ENCODE measurements around the gene TRMU.
"Not testable (repeated sequence)": the region's sequence is repeated elsewhere in the genome, so short reads cannot be mapped to it uniquely, and the experiment has no call there.

Gene TRMU

GRCh38 chr22:46390652-46391301 lies 55.3 kb downstream of the TRMU start:
- TF ChIP-seq CTCF (IDR thresholded peaks at IDR 0.05; ENCODE audit: low read depth, low read length, missing control alignments), result peak; percentile 31
- DNase-seq (ENCODE audit: extremely low read depth, low read depth), result no peak

DNA sequence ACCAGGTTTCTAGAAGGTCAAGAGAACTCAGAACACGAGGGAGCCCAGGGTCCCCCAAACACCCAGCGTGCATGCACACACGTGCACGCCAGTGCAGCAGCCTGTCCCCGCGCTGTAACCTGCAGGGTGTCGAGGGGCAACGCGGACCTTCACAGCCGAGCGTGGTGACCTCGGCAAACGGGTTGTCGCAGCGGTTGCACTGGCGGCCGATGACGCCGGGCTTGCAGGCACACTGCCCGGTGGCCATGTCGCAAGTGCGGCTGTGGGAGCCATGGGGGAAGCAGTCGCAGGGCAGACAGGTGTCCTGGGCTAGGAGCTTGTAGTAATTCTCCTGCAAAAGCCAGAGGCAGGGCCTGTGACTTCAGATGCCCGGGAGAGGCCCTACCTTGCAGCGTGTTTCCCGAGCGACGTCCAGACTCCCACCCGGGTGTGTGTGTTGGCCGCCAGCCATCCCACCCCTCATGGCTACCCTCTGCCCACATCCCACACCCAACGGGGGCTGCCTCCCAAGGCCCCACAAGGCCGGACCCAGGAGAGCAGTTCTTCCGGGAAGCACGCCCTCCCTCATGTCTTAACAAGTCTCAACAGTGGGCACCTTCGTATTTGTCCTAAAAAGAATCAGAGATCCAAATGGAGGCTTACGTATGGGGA lies 56.1 kb downstream of the TRMU start:
- no peak for TF ChIP-seq CTCF (IDR thresholded peaks at IDR 0.05; ENCODE audit: low read depth, low read length, missing control alignments)
- no peak overlapping the region for H3K4me3 ChIP-seq (replicated peaks; ENCODE audit: low read depth, low read length)
- no peak for DNase-seq (ENCODE audit: extremely low read depth, low read depth)

More at GRCh38 chr22:46390652-46391301, 55.3 kb downstream of the TRMU start:
- H3K4me3 ChIP-seq (replicated peaks; ENCODE audit: low read depth, low read length), result no peak overlapping the region

- no peak for DNase-seq (ENCODE audit: extremely low read depth, low read depth)
- no peak overlapping the region for H3K4me3 ChIP-seq (replicated peaks; ENCODE audit: low read depth, low read length)
- no peak for TF ChIP-seq CTCF (IDR thresholded peaks at IDR 0.05; ENCODE audit: low read depth, low read length, missing control alignments)
Measured at GRCh38 chr22:46392137-46392844, 56.8 kb downstream of the TRMU start.

DNA sequence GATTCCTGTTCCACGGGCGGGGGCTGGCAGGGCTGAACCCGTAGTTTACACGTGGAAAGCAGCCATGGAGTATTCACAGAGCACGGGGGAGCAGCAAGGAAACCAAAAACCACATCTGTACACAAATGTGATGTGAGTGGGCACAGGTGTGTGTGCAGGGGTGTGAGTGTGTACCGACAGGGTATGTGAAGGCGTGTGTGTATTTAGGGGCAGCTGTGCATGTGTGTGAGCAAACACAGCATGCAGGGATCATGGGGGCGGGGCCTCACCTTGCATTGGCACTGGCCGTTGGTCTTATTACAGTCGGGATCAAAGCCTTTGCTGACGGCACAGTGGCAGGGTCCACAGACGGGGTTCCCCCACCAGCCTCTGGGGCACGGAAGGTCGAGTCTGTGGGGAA lies 58.4 kb downstream of the TRMU start:
- H3K4me3 ChIP-seq (replicated peaks; ENCODE audit: low read depth, low read length), result no peak overlapping the region
- no peak for TF ChIP-seq CTCF (IDR thresholded peaks at IDR 0.05; ENCODE audit: low read depth, low read length, missing control alignments)
- DNase-seq (ENCODE audit: extremely low read depth, low read depth), result no peak

DNA sequence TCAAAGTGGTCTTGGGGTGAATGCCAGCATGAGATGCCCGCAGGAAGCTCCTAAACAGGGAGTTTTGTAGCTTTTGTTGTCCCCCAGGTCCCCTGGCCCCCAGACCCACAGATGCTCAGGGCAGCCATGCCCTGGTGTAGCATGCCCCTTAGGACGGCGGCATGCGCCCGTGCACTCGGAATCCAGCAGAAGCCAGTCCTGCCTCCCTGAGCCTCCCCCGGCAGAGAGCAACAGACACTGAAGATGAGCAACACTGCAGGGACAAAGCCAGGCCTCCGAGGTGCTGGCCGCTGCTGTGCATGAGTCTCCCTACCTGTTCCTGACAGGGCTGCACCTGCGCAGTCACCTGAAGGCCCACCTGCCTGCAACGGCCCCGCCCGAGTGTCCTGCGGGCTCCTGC lies 59.1 kb downstream of the TRMU start:
- no peak for DNase-seq (ENCODE audit: extremely low read depth, low read depth)
- TF ChIP-seq CTCF (IDR thresholded peaks at IDR 0.05; ENCODE audit: low read depth, low read length, missing control alignments), result no peak

DNA sequence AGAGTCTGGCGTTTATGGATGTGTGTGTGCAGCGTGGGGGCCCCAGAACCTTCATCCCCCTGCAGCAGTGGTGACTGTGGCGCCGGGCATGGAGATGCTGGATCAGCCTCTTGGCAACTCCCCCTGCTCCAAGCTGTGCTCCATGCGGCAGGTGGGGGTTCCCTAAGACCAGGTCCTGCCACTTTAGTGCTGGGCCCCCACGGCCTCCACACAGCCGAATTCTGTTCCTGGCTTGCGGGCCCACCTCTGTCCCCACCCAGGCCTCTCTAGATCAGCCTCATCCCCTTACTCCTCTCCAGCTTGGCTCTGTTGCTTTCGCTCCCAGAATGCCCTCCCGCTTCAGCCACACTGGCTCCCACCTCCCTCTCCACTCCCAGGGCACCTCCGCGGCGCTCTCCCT lies 59.6 kb downstream of the TRMU start:
- DNase-seq (ENCODE audit: extremely low read depth, low read depth), result no peak
- TF ChIP-seq CTCF (IDR thresholded peaks at IDR 0.05; ENCODE audit: low read depth, low read length, missing control alignments), result no peak
- H3K4me3 ChIP-seq (replicated peaks; ENCODE audit: low read depth, low read length), result no peak overlapping the region

More for the DNA sequence above, 59.1 kb downstream of the TRMU start:
- no peak overlapping the region for H3K4me3 ChIP-seq (replicated peaks; ENCODE audit: low read depth, low read length)

GRCh38 chr22:46397049-46397448 lies 61.5 kb downstream of the TRMU start:
- not testable (repeated sequence) for H3K4me3 ChIP-seq (replicated peaks; ENCODE audit: low read depth, low read length); DNase-seq (ENCODE audit: extremely low read depth, low read depth)

Measured in HFF-Myc (cell line).